ENCODE data around the gene CAPN12. TPM values are rescaled to one million over a fixed set of nuclear protein-coding genes. Genes with fewer than 3 reads are reported as not detected.

Gene CAPN12
- total RNA-seq, 1 experiment from 2014 or later = 0.69 TPM

GRCh38 chr19:38704488-38705026 lies 39.7 kb downstream of the CAPN12 start:
- ChIA-PET POLR2A (ENCODE audit: low non-redundant PET) (no interaction called here), CTCF (no interaction called here)
- Histone ChIP-seq H3K36me3 (ENCODE audit: insufficient read depth, low read length, poor library complexity, severe bottlenecking) (peaks cover 64% of the 10 kb centered on the region), H3K4me3 (ENCODE audit: low read depth, low read length, poor library complexity, severe bottlenecking) (no peak overlapping the region), H3K4me1 (ENCODE audit: insufficient read depth, low read length, poor library complexity, severe bottlenecking) (no peaks in the 10 kb centered on the region), H3K27ac (ENCODE audit: low read depth, low read length, poor library complexity, severe bottlenecking) (no peak overlapping the region), H3K9me3 (ENCODE audit: low read depth, low read length, poor library complexity, severe bottlenecking) (no peaks in the 10 kb centered on the region), H3K27me3 (replicated peaks; ENCODE audit: insufficient read depth, low read depth, low read length, poor library complexity) (no peaks in the 10 kb centered on the region)
- no TSS peak for BruUV-seq (replicated peaks)
- no peak for DNase-seq (ENCODE audit: low spot score)
- intact Hi-C loops (cut with micrococcal nuclease; ENCODE audit: unreplicated experiment) = no loop called here
- no peak for TF ChIP-seq EZH2 (IDR thresholded peaks at IDR 0.05; ENCODE audit: borderline replicate concordance, low read depth, low read length, poor library complexity, severe bottlenecking)
- no peak for TF ChIP-seq CTCF (conservative IDR thresholded peaks at IDR 0.05; ENCODE audit: low read depth, low read length)

GRCh38 chr19:38703509-38703908 lies 40.8 kb downstream of the CAPN12 start:
- intact Hi-C loops (cut with micrococcal nuclease; ENCODE audit: unreplicated experiment) = no loop called here
- Histone ChIP-seq H3K36me3 (ENCODE audit: insufficient read depth, low read length, poor library complexity, severe bottlenecking) (peaks cover 54% of the 10 kb centered on the region), H3K9me3 (ENCODE audit: low read depth, low read length, poor library complexity, severe bottlenecking) (no peaks in the 10 kb centered on the region), H3K4me3 (ENCODE audit: low read depth, low read length, poor library complexity, severe bottlenecking) (no peak overlapping the region), H3K27me3 (replicated peaks; ENCODE audit: insufficient read depth, low read depth, low read length, poor library complexity) (no peaks in the 10 kb centered on the region), H3K4me1 (ENCODE audit: insufficient read depth, low read length, poor library complexity, severe bottlenecking) (no peaks in the 10 kb centered on the region), H3K27ac (ENCODE audit: low read depth, low read length, poor library complexity, severe bottlenecking) (no peak overlapping the region)
- DNase-seq (ENCODE audit: low spot score) = no peak
- POLR2A ChIA-PET (ENCODE audit: low non-redundant PET) = no interaction called here
- TF ChIP-seq EZH2 (IDR thresholded peaks at IDR 0.05; ENCODE audit: borderline replicate concordance, low read depth, low read length, poor library complexity, severe bottlenecking) (no peak), CTCF (conservative IDR thresholded peaks at IDR 0.05; ENCODE audit: low read depth, low read length) (no peak)
- CTCF ChIA-PET = no interaction called here
- no TSS peak for BruUV-seq (replicated peaks)

- intact Hi-C loops (cut with micrococcal nuclease; ENCODE audit: unreplicated experiment) = no loop called here
- BruUV-seq (replicated peaks) = no TSS peak
- POLR2A ChIA-PET (ENCODE audit: low non-redundant PET) = no interaction called here
Measured at GRCh38 chr19:38702278-38702677, 42.0 kb downstream of the CAPN12 start.

More at GRCh38 chr19:38702278-38702677, 42.0 kb downstream of the CAPN12 start:
- TF ChIP-seq EZH2 (IDR thresholded peaks at IDR 0.05; ENCODE audit: borderline replicate concordance, low read depth, low read length, poor library complexity, severe bottlenecking) (no peak), CTCF (conservative IDR thresholded peaks at IDR 0.05; ENCODE audit: low read depth, low read length) (no peak)
- Histone ChIP-seq H3K36me3 (ENCODE audit: insufficient read depth, low read length, poor library complexity, severe bottlenecking) (peaks cover 42% of the 10 kb centered on the region), H3K27ac (ENCODE audit: low read depth, low read length, poor library complexity, severe bottlenecking) (no peak overlapping the region), H3K27me3 (replicated peaks; ENCODE audit: insufficient read depth, low read depth, low read length, poor library complexity) (no peaks in the 10 kb centered on the region), H3K4me3 (ENCODE audit: low read depth, low read length, poor library complexity, severe bottlenecking) (no peak overlapping the region), H3K9me3 (ENCODE audit: low read depth, low read length, poor library complexity, severe bottlenecking) (no peaks in the 10 kb centered on the region), H3K4me1 (ENCODE audit: insufficient read depth, low read length, poor library complexity, severe bottlenecking) (no peaks in the 10 kb centered on the region)
- CTCF ChIA-PET = no interaction called here
- DNase-seq (ENCODE audit: low spot score) = no peak
